ENCODE data around the gene POLR1C. TPM values are rescaled to one million over a fixed set of nuclear protein-coding genes. Genes with fewer than 3 reads are reported as not detected.

POLR1C gene
- polyA plus RNA-seq, 3 donors = 4.5 to 18.3 (median 6.1) TPM

DNA sequence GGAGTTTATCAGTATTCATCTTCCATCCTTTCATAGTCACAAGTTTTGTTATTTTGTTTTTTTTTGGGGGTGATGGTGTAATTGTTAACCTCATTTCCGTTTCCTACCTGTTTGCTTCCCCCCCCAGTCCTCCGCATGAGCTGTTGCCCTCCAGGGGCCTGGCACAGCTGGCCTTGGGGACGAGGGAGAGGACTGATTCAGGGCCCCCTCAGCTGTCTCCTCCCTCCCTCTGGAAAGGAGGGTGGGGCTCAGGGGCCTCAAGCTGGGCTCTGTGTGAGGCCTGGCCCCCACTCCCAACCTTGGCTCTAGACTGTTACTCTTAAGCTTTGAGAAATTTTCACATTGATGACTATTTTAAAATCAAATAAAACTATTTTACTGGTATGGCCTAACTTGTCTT is 10.7 kb upstream of the POLR1C start:
- Histone ChIP-seq H3K36me3 (replicated peaks in 1 of 2; ENCODE audit: control insufficient read depth in 1 of 2, insufficient read depth in 2 of 2, low read length in 2 of 2) (peaks cover 44 to 57% of the 10 kb centered on the region in 2 donors), H2AFZ (ENCODE audit: insufficient read depth, low read depth, low read length, poor library complexity, severe bottlenecking) (no peak overlapping the region), H3K4me2 (replicated peaks; ENCODE audit: extremely low read depth, low read length, poor library complexity, severe bottlenecking) (no peak overlapping the region), H3K9me3 (replicated peaks in 1 of 2; ENCODE audit: control insufficient read depth in 1 of 2, insufficient read depth in 1 of 2, low read length in 2 of 2) (peaks cover 0 to 3% of the 10 kb centered on the region in 2 donors), H3K27ac (ENCODE audit: low read depth in 1 of 2, low read length in 2 of 2) (peak overlapping the region in 1 of 2 donors; percentile 34), H3K79me2 (ENCODE audit: insufficient read depth, low read length) (no peaks in the 10 kb centered on the region), H4K20me1 (ENCODE audit: insufficient read depth, low read length) (peaks cover 13% of the 10 kb centered on the region), H3K9ac (ENCODE audit: insufficient read depth, low read length, poor library complexity, severe bottlenecking) (no peak overlapping the region), H3K27me3 (ENCODE audit: control insufficient read depth in 2 of 2, insufficient read depth in 2 of 2, low read length in 2 of 2) (peaks cover 11 to 27% of the 10 kb centered on the region in 2 donors), H3K4me1 (ENCODE audit: control insufficient read depth in 1 of 2, insufficient read depth in 2 of 2, low read length in 2 of 2) (peaks cover 19 to 25% of the 10 kb centered on the region in 2 donors), H3K4me3 (replicated peaks in 1 of 3; ENCODE audit: low read depth in 2 of 3, low read length in 3 of 3) (no peak overlapping the region)
- Mint-ChIP-seq H3K27me3 (ENCODE audit: low read depth in 3 of 3) (peaks cover 22 to 36% (median 25%) of the 10 kb centered on the region in 3 donors), H3K36me3 (peaks cover 50 to 61% of the 10 kb centered on the region in 2 donors), H3K27ac (no peak overlapping the region), H3K4me3 (no peak overlapping the region), H3K9me3 (peaks cover 0 to 16% (median 0%) of the 10 kb centered on the region in 7 donors), H3K4me1 (peaks cover 21% of the 10 kb centered on the region)
- no peak for DNase-seq
- intact Hi-C loops (cut with micrococcal nuclease) = loop anchor here (1.0 to 10.0 kb wide), 5 partner anchors 51 to 244 kb away; partner anchors contain the start of gene DLK2 (in 1 of the 2)
- TF ChIP-seq, protein P1, sequence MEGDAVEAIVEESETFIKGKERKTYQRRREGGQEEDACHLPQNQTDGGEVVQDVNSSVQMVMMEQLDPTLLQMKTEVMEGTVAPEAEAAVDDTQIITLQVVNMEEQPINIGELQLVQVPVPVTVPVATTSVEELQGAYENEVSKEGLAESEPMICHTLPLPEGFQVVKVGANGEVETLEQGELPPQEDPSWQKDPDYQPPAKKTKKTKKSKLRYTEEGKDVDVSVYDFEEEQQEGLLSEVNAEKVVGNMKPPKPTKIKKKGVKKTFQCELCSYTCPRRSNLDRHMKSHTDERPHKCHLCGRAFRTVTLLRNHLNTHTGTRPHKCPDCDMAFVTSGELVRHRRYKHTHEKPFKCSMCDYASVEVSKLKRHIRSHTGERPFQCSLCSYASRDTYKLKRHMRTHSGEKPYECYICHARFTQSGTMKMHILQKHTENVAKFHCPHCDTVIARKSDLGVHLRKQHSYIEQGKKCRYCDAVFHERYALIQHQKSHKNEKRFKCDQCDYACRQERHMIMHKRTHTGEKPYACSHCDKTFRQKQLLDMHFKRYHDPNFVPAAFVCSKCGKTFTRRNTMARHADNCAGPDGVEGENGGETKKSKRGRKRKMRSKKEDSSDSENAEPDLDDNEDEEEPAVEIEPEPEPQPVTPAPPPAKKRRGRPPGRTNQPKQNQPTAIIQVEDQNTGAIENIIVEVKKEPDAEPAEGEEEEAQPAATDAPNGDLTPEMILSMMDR (IDR thresholded peaks at IDR 0.05) = no peak
- no CpG with 5 or more reads among the region's 3 CpGs for WGBS (ENCODE audit: insufficient coverage)

DNA sequence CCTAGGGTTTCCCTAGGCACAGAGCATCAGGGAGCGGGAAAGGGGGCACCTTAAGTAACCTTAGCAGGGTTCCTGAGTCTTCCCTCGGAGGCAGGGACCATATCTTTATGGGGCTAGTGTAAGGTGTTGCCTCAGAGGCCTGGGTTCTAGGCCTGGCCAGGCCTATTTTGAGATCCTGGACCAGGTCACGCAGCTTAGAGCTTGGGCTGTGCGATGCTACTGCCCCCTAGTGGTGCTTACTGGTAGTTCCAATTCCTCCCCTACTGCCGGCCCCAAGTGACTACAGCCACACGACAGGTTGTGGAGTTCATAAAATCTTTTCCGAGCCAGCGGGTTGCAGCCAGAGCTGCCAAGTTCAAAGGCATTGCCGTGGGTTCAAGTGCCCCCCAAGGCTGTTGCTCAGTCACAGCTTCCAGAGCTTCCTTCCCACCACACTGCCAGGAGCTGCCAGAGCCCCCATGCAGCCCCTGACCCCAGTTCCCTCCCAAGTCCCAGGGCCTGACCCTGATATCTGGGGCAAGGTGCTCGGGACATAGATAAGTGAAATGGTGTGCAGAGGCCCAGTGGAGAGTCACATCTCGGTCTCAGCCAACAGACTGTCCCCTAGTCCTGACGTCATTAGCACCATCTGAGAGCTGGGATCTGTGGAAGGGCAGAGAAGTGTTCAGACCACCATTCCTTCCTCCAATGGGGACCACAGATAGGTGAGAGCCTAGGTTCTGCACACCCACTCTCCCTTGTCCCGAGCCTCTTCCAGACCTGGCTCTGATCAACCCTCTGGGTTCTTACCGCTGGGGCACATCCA is 10.0 kb upstream of the POLR1C start:
- Histone ChIP-seq H3K4me2 (replicated peaks; ENCODE audit: extremely low read depth, low read length, poor library complexity, severe bottlenecking) (no peak overlapping the region), H3K27ac (ENCODE audit: low read depth in 1 of 2, low read length in 2 of 2) (no peak overlapping the region)
- no peak overlapping the region for H3K4me3 Mint-ChIP-seq

More for the DNA sequence above, 10.0 kb upstream of the POLR1C start:
- Histone ChIP-seq H2AFZ (ENCODE audit: insufficient read depth, low read depth, low read length, poor library complexity, severe bottlenecking) (no peak overlapping the region), H3K4me1 (ENCODE audit: control insufficient read depth in 1 of 2, insufficient read depth in 2 of 2, low read length in 2 of 2) (peaks cover 19 to 26% of the 10 kb centered on the region in 2 donors), H3K36me3 (replicated peaks in 1 of 2; ENCODE audit: control insufficient read depth in 1 of 2, insufficient read depth in 2 of 2, low read length in 2 of 2) (peaks cover 45 to 57% of the 10 kb centered on the region in 2 donors), H3K9me3 (replicated peaks in 1 of 2; ENCODE audit: control insufficient read depth in 1 of 2, insufficient read depth in 1 of 2, low read length in 2 of 2) (peaks cover 0 to 3% of the 10 kb centered on the region in 2 donors), H3K4me3 (replicated peaks in 1 of 3; ENCODE audit: low read depth in 2 of 3, low read length in 3 of 3) (no peak overlapping the region), H3K27me3 (ENCODE audit: control insufficient read depth in 2 of 2, insufficient read depth in 2 of 2, low read length in 2 of 2) (peaks cover 11 to 27% of the 10 kb centered on the region in 2 donors), H4K20me1 (ENCODE audit: insufficient read depth, low read length) (peaks cover 20% of the 10 kb centered on the region), H3K79me2 (ENCODE audit: insufficient read depth, low read length) (no peaks in the 10 kb centered on the region), H3K9ac (ENCODE audit: insufficient read depth, low read length, poor library complexity, severe bottlenecking) (no peak overlapping the region)
- intact Hi-C loops (cut with micrococcal nuclease) = loop anchor here (1.0 to 10.0 kb wide), 5 partner anchors 52 to 245 kb away; partner anchors contain the start of gene DLK2 (in 1 of the 2)
- Mint-ChIP-seq H3K4me1 (peaks cover 25% of the 10 kb centered on the region), H3K9me3 (peaks cover 0 to 16% (median 0%) of the 10 kb centered on the region in 7 donors), H3K27me3 (ENCODE audit: low read depth in 3 of 3) (peaks cover 22 to 36% (median 25%) of the 10 kb centered on the region in 3 donors), H3K27ac (peak overlapping the region in 1 of 7 donors; percentile 51), H3K36me3 (peaks cover 50 to 61% of the 10 kb centered on the region in 2 donors)
- 4% methylated on average over 9 of the region's 14 CpGs for WGBS (ENCODE audit: insufficient coverage)
- TF ChIP-seq, protein P1 (IDR thresholded peaks at IDR 0.05) = peak; percentile 91
- peak; percentile 74 to 82 (median 79) for DNase-seq
